HG03196 (cell line): ENCODE results near the gene DRG2.

ENCODE experiments used
- ATAC-seq: cut with Tn5 transposase; IDR thresholded peaks from one replicate; pipeline ENCODE4 v1.9.1; 2021; ENCODE audit not compliant: unreplicated experiment

DRG2 gene, protein sequence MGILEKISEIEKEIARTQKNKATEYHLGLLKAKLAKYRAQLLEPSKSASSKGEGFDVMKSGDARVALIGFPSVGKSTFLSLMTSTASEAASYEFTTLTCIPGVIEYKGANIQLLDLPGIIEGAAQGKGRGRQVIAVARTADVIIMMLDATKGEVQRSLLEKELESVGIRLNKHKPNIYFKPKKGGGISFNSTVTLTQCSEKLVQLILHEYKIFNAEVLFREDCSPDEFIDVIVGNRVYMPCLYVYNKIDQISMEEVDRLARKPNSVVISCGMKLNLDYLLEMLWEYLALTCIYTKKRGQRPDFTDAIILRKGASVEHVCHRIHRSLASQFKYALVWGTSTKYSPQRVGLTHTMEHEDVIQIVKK

DNA sequence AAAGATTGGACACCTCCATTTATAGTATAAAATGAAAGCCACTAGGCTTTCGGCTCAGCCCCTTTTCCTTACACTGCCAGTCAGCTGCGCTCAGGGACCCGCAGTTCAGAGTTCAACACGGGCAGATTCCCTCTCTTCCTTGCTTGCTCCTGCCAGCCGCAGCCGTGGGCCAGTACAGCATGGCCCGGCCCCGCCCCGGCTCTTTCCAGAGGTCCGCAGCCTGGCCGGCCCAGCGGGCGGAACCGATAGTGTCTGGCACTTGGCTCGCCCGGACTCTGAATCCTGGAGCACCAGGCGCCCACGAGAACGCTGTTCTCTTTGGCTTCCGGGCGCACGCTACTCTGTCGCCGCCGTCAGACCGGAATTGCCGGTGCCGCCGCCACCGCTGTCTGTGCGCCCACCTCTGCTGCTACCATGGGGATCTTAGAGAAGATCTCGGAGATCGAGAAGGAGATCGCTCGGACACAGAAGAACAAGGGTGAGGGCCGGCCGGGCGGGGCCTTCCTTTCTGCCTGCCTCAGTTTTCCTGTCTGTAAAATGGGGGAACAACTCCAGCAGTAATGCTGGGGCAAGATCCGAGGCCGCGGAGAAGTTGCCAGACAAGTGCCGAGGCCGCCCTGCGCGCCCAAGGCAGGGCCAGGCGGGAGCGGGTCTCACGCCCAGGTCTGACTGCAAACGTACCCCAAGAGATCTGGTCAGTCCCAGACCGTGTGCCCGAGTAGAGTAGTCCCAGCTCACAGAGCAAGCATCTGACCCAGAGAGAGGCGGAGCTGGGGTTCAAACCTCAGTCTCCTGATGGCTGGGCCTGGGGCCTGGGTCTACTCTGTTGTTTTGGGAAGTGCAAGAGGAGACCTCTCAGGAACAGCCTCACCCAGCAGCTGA is at the start of gene DRG2:
Gene DRG2 (plus strand): TSS at position 339 of the 882 bp plus-strand sequence. CDS start 76 bp downstream, at position 415.
- peak; percentile 88 for ATAC-seq

DNA sequence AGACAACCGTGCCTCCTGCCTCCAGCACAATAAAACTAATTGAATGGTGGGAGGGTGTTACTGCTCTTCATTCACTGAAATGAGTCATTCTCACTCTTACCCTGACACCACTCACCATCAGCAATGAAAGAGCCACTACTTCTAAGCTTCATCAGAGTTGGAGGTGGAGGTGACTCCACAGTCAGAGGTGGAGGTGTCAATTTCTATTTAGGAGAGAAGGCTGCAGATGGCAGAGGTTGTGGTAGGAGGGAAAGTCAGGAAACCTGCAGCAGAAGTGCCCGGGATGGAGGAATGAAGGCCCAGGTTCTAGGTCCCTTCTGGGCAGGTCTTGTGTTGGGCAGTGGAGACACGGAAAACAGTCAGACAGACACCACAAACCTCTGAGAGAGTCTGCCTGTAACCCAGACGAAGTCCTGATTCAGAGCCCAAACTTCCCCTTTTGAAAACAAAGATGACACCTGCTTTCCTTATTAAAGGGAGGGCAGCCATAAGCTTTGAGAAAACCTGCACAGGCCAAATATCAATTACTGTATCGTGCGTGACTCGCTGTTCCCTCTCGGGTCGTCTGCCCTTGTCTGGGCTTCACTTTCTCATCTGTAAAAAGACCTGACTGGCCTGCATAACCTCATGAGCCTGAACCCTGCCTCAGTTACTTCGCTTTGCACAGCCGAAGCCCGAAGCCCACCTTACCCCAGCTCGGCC is 49.4 kb upstream of the DRG2 start:
- ATAC-seq = no peak

DNA sequence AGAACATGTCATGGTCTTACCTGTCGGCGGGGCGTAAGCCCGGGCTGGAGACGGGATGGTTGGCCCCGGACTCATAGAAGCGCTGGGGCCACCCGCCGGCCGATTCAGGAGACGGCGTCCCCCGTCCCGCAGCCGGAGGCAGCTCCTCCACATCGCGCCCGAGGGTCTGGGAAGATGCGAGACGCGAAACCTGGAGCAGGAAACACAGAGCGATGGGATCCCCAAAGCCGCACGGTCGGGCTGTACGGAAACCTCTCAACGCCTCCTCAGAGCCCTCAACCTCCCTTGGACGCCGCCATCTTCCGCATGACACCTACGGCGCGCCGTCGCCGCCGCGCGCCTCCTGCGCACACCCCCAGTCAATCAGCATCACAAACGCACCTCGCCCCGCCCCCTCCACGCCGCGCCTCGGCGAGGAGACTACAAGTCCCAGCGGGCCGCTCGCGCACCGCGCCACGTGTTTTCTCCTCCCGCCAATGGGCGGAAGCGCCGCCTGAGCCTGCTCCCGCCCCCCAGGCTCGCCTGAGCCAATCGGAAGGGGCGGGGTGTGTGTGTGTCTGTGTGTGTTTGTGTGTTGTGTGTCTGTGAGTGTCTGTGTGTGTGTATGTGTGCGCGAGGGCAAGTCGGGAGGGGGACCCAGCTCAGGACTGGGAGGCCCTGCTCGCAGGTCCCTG is 48.8 kb upstream of the DRG2 start, which contains the start of the genes ATPAF2 and GID4:
Gene ATPAF2 (minus strand): TSS at position 308 of the 674 bp plus-strand sequence. CDS start 155 bp downstream, at position 153.
Gene GID4 (plus strand): TSS at position 548 of the 674 bp plus-strand sequence. CDS start 57 bp downstream, at position 605.
- ATAC-seq = peak; percentile 90

DNA sequence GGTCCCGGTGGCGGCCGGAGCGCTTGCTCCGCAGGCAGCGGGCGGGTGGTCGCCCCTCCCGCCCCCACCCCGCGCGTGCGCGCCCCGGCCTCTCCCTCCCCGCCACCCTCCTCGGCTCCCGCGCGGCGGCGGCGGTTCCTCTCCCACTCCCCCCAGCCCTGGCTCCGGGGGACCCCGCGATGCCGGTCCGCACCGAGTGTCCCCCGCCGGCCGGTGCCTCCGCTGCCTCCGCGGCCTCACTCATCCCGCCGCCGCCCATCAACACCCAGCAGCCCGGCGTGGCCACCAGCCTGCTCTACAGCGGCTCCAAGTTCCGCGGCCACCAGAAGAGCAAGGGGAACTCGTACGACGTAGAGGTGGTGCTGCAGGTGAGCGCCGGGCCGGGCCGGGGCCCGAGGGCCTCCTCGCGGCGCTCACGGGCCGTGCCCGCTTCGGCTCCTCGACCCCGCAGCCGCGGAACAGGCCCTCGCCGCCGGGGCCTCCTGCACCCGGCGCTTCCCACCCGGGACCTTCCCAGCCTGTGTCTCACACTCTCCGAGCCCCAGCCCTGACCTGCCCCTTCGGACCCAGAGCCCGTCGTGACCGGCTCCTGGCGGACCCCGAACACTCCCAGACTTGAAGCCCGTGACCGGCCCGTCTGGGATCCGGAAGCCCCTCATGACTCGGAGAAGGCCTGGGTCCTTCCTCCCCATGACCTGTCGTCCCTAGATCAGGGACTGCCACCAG is 48.0 kb upstream of the DRG2 start:
- ATAC-seq = peak; percentile 21

DNA sequence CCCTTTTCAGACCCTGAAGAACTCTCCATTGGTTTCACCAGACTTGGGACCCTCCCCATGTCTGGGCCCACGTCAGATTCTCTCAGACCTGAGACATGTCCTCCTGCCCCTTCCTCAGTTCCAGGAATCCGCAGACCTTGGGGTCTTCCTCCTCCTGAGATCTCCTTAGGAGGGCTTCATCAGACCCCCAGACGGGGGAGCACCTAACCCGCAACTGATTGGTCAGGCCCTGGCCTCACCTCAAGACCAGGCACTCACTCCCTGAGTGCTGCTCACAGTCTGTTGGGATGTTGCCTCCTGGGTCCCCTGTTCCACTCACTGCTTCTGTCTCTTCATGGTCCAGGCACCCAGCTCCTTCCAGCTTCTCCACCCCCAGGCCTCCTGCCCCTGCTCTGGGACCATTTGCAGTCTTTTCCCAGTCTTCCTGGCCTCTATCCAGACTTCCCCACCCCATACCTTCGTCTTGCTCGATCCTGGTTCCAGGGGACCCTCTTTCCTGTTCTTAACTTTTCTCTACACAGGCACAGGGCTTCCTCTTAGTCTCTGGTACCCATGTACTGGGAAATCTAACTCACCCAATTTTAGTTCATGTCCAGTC is 47.4 kb upstream of the DRG2 start:
- no peak for ATAC-seq

DNA sequence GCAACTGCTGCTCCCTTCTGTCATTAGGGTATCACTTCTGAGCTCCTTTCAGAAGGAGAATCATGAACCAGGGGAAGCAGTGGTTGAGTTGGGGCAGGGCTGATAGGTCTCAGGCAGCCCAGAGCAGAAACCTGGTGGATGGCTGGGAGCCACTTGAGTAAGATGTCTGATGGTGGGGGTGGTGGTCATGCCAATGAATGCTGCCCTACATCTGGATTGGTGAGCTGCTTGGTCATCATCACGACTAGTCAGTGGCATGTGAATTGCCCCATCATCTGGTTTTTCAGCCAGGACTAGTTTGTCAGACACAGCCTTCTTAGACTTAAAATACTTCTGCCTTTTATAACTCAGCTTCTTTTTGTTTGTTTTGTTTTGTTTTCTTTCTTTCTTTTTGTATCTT is 46.0 kb upstream of the DRG2 start:
- ATAC-seq = no peak

DNA sequence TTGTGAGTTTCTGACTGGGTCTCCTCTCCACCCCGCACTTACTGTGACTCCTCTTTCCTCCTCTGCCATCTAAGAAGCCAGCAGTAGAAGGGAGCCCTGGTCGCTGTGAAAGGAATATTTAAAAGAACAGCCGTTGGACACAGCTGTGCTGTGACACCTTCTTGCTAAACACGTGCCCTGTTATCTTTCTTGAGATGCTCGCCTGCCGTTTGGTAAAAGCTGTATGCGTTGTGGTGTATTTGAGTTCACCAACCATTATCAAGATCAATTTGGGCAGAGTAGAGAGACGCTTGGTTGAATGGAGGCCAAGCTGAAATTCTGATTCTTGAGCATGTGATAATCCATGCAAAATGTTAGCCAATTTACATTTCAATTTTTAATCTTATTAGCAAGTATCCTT is 44.8 kb upstream of the DRG2 start:
- no peak for ATAC-seq

DNA sequence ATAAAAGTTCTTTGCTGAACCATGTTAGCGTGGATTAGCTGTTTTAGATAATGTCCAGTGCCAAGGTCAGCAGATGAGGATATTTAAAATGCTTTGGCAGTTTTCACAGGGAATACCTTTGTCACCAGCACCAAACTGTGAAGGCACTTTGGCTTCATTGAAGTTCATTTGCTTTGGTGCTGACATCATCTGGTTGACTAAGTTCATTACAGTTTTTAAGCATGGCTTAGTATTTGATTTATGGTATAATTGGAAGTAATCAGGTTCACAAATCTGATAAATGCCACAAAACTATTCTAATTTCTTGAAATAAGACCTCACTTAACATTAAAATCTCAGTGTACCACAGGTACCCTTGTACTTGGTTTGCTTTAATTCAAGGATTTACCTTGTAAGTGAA is 44.3 kb upstream of the DRG2 start:
- no peak for ATAC-seq

DNA sequence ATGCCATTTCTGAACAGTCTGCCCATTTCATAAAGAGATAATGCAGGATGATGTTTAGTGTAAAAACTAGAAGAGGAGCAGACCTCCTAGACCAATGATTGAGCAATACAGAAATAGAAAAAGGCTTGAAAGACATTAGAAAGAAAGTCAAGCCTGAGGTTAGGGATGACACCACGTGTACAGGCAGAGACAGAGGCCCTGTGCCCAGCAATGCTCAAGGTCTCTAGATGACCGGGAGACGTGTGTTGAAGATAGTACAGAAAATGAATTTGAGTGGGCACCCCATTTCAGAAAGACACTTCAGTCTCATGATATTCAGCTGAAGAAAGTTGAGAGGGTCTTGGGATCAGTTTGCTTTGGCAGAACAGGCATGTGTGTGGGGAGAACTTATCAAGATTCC is 43.1 kb upstream of the DRG2 start:
- ATAC-seq = no peak

DNA sequence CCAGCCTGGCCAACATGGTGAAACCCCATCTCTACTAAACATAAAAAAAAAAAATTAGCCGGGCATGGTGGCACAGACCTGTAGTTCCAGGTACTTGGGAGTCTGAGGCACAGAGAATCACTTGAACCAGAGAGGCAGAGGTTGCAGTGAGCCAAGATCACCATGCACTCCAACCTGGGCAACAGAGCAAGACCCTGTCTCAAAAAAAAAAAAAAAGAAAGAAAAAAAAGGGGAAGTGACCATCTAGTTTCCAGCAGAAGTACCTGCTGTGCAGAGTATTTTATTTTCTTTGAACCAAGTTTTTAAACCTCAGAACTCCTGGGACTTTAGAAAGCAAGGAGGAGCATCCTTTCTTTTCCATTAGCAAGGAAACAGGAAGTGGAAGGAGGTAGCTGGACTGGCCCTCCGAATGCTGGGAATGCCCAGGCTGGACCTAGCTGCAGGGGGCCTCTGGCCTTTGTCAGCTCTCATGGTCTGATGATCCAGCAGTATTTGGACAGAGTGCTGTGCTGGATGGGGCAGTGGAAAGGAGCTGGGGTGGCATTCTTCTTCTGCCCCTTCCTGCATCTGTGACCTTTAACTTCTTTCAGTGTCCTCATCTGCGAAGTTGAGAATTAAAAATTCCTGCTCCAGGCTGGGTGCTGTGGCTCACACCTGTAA is 41.9 kb upstream of the DRG2 start:
- ATAC-seq = no peak

DNA sequence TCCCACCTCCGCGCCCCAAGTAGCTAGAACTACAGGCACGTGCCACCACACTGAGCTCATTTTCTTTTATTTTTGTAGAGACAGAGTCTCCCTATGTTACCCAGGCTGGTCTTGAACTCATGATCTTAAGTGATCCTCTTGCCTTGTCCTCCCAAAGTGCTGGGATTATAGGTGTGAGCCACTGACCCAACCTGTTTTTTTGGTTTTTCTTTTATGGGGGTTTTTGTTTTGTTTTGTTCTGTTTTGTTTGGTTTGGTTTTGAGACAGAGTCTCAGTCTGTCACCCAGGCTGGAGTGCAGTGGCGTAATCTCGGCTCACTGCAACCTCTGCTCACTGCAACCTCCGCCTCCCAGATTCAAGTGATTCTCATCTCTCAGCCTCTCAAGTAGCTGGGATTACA is 32.2 kb upstream of the DRG2 start:
- no peak for ATAC-seq

DNA sequence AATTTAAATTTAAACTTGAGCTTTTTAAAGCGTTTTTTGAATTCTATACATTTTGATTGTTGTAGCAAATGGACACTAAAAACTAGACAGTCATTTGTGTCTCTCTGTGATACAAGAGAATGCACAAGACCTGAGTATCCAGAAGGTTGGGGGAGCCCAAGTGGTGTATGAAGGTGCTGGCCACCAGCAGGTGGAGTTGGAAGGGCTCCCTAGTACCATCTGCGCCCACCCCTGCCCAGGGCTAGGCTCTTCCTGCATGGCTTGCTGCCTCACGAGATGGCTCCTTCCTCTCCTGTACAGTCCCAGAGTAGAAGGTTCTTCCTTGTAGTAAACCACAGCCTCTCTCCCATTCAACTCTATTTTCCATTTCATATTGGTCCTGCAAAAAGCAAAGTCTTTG is 31.5 kb upstream of the DRG2 start:
- ATAC-seq = no peak

DNA sequence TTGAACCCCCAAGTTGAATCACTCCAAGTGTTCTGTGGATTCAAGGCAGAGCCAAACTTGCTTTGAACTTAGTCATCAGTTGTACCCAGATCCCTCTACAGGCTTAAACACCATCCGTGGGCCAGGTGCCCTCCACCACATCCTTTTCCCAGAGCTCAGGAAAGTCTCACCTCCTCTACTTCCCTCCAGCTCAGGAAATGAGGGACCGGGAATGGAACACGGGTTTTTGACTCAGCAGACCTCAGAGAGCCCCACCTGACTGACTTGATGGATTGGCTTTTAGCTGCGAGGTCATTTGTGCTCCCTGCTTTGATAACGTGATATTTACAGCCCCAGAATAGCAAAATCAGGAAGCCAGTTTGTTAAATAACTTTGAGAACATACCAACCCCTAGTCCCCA is 28.5 kb upstream of the DRG2 start:
- no peak for ATAC-seq

DNA sequence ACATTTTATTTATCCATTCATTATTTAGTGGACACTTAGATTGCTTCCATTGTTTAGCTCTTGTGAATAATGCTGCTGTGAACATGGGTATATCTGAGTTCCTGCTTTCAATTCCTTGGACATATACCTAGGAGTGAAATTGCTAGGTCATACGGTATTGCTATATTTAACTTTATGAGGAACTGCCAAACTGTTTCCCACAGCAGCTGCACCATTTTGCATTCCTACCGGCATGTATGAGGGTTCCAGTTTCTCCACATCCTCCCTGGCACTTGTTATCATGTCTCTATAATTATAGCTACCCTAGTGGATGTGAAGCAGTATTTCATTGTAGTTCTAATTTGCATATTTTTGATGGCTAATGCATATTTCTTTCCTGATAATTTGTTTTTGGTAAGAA is 23.7 kb upstream of the DRG2 start:
- ATAC-seq = no peak

DNA sequence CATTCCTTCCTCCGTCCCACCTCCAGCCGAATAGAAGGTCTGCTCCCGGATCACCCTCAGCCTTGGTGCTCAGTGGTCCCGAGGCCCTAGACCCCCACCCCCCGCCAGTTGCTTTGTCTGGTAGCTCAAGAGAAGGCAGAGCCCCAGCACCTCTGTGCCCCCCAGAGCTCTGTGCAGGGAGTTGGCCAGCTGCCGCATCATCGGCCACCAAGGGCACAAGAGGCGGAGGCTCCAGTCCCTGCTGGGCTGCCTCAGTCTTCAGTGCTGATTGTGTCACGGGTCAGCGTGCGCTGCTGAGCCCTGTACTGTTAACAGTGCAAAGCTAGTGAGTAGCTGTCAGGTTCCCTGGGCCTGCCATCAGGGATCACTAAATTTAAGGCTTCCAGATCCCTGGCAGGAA is 22.2 kb upstream of the DRG2 start:
- ATAC-seq = no peak

DNA sequence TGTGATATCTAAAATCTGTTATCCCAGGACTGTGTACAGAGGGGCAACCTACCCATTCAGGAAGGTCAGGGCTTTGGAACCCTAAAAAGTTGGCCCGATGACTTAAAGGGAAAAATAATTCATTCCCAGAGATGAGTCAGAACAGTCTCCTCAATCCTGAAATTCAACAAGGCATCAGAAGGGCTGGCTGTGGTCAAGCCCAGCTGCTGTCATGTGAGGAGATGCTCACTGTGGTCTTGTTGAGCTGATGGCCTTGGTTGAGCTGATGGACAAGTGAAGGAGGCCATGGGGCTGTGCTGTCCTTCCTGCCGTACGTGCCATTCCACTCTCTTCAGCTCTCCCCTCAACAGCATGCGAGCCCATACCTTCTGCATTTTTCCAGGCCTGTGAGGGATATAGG is 20.9 kb upstream of the DRG2 start:
- ATAC-seq = no peak

DNA sequence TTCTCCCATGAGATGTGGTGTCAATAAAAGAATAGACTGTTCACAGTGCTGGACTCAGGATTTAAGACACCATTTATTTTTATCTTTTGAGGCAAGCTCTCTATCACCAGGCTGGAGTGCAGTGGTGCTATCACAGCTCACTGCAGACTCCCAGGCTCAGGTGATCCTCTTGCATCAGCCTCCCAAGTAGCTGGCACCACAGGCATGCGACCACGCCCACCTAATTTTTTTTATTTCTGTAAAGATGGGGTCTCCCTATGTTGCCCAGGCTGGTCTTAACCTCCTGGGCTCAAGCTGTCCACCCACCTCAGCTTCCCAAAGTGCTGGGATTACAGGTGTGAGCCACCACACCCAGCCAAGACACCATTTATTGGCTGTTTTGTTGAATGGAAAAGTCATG is 18.6 kb upstream of the DRG2 start:
- ATAC-seq = no peak

DNA sequence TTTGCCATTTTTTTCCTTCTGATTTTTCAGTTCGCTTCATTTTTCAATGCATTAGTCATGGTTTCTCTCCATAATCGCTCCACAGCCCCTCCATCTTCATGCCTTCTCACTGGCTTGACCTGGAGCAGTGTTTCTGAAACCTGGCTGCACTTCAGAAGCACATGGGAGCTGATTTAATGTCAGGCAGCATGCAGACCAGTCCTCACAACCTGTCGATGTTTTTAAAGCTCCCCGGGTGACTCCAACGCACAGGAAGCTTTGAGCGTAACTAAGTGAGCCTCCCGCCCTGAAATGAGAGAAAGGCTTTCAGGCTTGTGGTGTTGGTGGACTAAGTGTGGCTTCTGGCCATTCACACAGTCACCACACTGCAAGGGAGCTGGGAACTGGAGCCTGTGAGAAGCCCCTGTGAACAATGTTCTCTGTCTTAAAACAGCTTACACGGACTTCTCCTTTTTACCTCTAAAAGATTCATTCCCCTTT is 16.8 kb upstream of the DRG2 start:
- ATAC-seq = no peak

DNA sequence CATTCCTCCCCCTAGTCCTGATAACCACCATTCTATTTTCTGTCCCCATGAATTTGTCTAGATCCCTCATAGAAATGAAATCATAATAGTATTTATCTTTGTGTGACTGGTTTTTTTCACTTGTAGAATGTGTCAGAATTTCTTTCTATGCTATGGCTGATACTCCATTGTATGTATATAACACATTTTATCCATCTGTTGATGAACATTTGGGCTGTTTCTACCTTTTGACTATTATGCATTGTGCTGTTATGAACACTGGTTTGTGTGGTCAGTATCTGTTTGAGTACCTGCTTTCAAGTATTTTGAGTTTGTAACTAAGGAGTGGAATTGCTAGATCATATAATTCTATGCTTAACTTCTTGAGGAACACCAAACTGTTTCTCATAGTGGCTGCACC is 16.0 kb upstream of the DRG2 start:
- ATAC-seq = no peak
